Measurements from ENCODE around the gene CLMP.

Gene CLMP

GRCh38 chr11:123195188-123196059 lies at the start of gene CLMP:
TSS of gene CLMP (minus strand) at chr11:123195248. CDS start at chr11:123194940, 308 bp downstream.
- peak in 1 of 2 experiments; percentile 53 for DNase-seq (ENCODE audit: low read depth in 1 of 2, low spot score in 1 of 2)
- in situ Hi-C loops (cut with HindIII; ENCODE audit: low pct_unique_long_range_greater_than_20kb, low sequenced_read_pairs) = no loop called here

GRCh38 chr11:123241874-123242543 lies 47.0 kb upstream of the CLMP start:
- no peak for TF ChIP-seq JUND (IDR thresholded peaks at IDR 0.05; ENCODE audit: low read depth)
- DNase-seq (ENCODE audit: low read depth in 1 of 2, low spot score in 1 of 2) = no peak
- in situ Hi-C loops (cut with HindIII; ENCODE audit: low pct_unique_long_range_greater_than_20kb, low sequenced_read_pairs) = no loop called here

More at GRCh38 chr11:123195188-123196059, at the start of gene CLMP:
- TF ChIP-seq JUND (IDR thresholded peaks at IDR 0.05; ENCODE audit: low read depth) = no peak

GRCh38 chr11:123241294-123241693 lies 46.2 kb upstream of the CLMP start:
- TF ChIP-seq JUND (IDR thresholded peaks at IDR 0.05; ENCODE audit: low read depth) = no peak
- no peak for DNase-seq (ENCODE audit: low read depth in 1 of 2, low spot score in 1 of 2)
- in situ Hi-C loops (cut with HindIII; ENCODE audit: low pct_unique_long_range_greater_than_20kb, low sequenced_read_pairs) = no loop called here

- no peak for DNase-seq (ENCODE audit: low read depth in 1 of 2, low spot score in 1 of 2)
- TF ChIP-seq JUND (IDR thresholded peaks at IDR 0.05; ENCODE audit: low read depth) = no peak
- in situ Hi-C loops (cut with HindIII; ENCODE audit: low pct_unique_long_range_greater_than_20kb, low sequenced_read_pairs) = no loop called here
Observed at GRCh38 chr11:123239191-123240150, 44.4 kb upstream of the CLMP start.

GRCh38 chr11:123238297-123238696 lies 43.2 kb upstream of the CLMP start:
- in situ Hi-C loops (cut with HindIII; ENCODE audit: low pct_unique_long_range_greater_than_20kb, low sequenced_read_pairs) = no loop called here

GRCh38 chr11:123236879-123237278 lies 41.8 kb upstream of the CLMP start:
- in situ Hi-C loops (cut with HindIII; ENCODE audit: low pct_unique_long_range_greater_than_20kb, low sequenced_read_pairs) = no loop called here
- DNase-seq (ENCODE audit: low read depth in 1 of 2, low spot score in 1 of 2) = no peak
- TF ChIP-seq JUND (IDR thresholded peaks at IDR 0.05; ENCODE audit: low read depth) = no peak

More at GRCh38 chr11:123238297-123238696, 43.2 kb upstream of the CLMP start:
- TF ChIP-seq JUND (IDR thresholded peaks at IDR 0.05; ENCODE audit: low read depth) = no peak
- no peak for DNase-seq (ENCODE audit: low read depth in 1 of 2, low spot score in 1 of 2)

- in situ Hi-C loops (cut with HindIII; ENCODE audit: low pct_unique_long_range_greater_than_20kb, low sequenced_read_pairs) = no loop called here
- DNase-seq (ENCODE audit: low read depth in 1 of 2, low spot score in 1 of 2) = no peak
- no peak for TF ChIP-seq JUND (IDR thresholded peaks at IDR 0.05; ENCODE audit: low read depth)
Observed at GRCh38 chr11:123235656-123236261, 40.7 kb upstream of the CLMP start.

- in situ Hi-C loops (cut with HindIII; ENCODE audit: low pct_unique_long_range_greater_than_20kb, low sequenced_read_pairs) = no loop called here
- peak in 1 of 2 experiments; percentile 62 for DNase-seq (ENCODE audit: low read depth in 1 of 2, low spot score in 1 of 2)
- no peak for TF ChIP-seq JUND (IDR thresholded peaks at IDR 0.05; ENCODE audit: low read depth)
Observed at GRCh38 chr11:123235117-123235655, 40.1 kb upstream of the CLMP start.

GRCh38 chr11:123233975-123234334 lies 38.9 kb upstream of the CLMP start:
- in situ Hi-C loops (cut with HindIII; ENCODE audit: low pct_unique_long_range_greater_than_20kb, low sequenced_read_pairs) = no loop called here
- no peak for DNase-seq (ENCODE audit: low read depth in 1 of 2, low spot score in 1 of 2)
- no peak for TF ChIP-seq JUND (IDR thresholded peaks at IDR 0.05; ENCODE audit: low read depth)

- DNase-seq (ENCODE audit: low read depth in 1 of 2, low spot score in 1 of 2) = no peak
- in situ Hi-C loops (cut with HindIII; ENCODE audit: low pct_unique_long_range_greater_than_20kb, low sequenced_read_pairs) = no loop called here
- no peak for TF ChIP-seq JUND (IDR thresholded peaks at IDR 0.05; ENCODE audit: low read depth)
Observed at GRCh38 chr11:123233280-123233974, 38.4 kb upstream of the CLMP start.

GRCh38 chr11:123231777-123232176 lies 36.7 kb upstream of the CLMP start:
- no peak for TF ChIP-seq JUND (IDR thresholded peaks at IDR 0.05; ENCODE audit: low read depth)
- DNase-seq (ENCODE audit: low read depth in 1 of 2, low spot score in 1 of 2) = no peak
- in situ Hi-C loops (cut with HindIII; ENCODE audit: low pct_unique_long_range_greater_than_20kb, low sequenced_read_pairs) = no loop called here

Measured in T47D (cell line).